Islet precursor cell (in vitro differentiated cells): Measurements from ENCODE around the gene KRT4.

ENCODE experiments used
- DNase-seq: peaks from one replicate; pipeline ENCODE4 v3.0.0-alpha.2; 2018

KRT4 gene

DNA sequence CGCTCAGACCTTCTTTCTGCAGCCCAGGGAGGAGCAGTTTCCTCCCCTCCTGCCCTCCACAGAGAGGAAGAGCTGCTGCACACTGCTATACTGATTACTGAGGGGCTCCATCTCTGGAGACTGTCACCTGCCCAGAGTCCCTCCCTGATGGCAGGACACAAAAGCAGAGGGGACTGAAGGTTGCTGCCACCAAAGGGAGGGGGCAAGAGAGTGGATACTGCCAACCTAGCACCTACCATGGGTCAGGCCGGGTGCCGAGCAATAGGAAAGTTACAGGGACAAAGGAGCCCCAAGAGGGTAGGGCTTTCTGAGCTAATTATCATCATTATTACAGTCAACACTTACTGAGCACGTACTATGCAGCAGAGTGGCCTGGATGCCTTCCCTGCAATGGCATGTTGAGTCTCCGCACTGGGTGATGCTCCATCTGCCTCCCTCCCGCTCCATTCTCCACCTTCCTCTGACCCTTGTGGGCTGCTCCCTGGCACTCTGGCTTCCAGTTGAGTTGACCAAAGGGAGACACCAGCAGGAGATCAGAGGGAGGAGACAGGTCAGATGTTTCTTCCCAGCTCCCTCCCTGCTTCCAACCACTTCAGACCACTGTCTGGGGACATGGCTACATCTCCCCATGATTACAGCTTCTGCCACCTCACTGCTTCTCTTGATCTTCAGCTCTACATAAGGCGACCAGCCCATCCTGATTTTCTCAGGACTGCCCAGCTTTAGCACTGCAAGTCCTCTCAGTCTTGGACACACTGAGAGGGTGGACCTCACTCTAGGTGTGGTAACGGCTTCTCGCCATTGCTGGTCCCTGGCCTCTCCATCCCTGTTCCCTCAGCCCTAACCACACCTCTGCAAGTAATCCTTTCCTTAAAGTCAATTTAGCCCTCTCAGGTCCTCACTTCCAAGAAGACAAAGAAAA, 22.8 kb upstream of the KRT4 start:
- DNase-seq = no peak

DNA sequence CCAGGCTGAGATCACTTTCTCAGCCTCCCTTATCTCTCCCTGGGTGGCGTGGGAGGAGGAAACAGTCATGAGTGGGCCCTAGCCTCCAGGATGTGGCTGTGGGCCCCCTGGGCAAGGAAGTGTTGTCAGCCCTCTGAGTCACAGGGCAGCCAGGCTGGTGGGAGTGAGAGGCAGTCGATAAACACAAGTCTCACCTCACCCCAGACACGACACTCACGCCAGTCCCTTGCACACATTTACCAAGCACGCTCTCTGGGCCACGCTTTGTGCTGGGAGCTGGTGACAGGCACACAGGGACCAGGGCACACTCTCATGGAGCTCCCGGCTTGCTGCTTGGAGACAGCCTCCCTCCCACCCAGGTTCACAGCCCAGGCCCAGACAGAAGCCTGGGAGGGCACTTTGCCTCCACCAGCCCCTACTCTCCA, 22.1 kb upstream of the KRT4 start:
- DNase-seq = peak; percentile 85

DNA sequence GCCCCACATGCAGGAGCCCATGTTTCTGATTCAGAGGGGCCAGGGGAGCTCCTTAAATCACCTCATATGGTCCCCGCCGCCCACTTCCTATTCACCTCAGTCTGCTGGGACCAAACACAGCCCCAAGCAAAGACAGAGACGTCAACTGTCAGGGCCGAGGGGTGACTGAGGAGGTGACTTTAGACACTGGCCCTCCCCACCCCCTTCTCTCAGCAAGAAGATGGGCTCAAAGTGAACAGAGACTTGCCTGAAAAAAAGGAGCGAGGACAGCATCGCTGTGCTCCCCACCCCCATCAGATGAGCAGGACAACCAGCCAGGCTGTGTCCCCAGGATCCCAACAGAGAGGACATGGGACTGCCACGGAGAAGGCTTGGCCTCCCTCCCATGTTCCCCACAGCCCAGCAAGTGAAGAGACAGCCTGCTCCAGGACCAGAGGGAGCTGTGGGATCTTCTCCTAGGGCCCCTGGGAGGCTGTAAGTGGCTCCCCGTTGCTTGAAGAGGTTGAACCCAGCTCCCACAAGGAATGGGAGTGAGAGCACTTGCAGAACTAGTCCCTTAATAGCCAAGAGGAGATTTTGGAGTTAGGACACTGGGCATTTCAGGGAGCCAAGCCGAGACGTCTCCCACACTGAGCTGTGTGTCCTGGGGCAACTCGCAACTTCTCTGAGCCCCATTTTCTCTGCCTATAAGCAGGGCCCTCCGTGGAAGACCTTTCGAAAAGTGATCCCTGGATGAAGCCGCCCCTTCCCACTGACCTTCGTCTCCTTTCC, 21.5 kb upstream of the KRT4 start:
- no peak for DNase-seq

DNA sequence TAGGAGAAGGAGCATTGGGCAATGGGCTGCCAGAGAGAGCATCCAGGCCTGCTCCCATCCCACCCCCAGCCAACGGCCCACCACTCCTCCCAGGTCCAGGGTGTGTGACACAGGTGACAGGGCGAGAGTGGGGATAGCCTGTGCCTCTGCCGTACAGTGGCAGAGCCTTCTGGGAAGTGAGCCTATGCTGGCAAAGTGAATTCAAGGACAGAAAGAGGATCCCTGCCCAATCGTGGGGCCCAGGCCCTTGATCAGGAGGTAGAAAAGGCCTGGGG, 20.7 kb upstream of the KRT4 start:
- no peak for DNase-seq

DNA sequence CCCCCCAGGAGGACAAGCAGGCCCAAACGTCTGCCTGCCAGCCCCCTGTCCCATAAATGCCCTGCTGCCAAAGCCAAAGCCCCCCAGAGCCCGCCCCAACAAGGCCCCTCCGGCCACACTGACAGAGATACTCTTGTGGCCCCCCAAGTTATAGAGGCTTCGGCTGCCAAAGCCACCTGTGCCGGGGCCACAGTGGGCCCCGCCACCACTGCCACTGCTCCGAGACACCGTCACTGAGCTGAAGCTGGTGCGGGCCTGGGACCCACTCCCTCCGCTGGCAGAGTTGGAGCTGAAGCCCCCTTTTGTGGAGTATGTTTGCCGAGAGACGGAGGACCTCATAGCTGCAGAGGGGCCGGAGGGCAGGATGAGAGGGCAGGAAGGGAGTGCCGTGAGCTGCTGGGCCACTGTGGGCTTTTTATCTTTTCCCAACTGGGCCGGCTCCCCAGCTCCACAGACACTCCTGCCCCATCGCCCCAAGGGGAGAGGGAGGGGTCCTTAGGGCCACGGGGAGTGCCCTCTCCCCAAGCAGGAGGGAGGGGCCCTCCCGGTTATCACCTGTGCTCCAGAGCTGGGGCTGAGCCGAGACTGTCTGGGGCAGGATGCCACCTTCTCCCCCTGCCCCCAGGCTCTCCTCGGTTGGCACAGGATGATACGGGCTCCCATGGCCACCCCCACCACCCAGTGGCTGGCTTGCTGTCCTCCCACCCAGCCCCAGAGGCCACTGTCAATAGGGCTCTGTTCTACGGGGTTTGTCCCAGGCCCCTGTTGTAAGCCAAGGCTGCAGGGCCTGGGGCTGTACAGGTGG, 20.2 kb upstream of the KRT4 start, which contains the start of gene KRT79:
Gene KRT79 (minus strand): TSS at position 390 of the 805 bp plus-strand sequence. CDS start 51 bp downstream, at position 339.
- DNase-seq = no peak

DNA sequence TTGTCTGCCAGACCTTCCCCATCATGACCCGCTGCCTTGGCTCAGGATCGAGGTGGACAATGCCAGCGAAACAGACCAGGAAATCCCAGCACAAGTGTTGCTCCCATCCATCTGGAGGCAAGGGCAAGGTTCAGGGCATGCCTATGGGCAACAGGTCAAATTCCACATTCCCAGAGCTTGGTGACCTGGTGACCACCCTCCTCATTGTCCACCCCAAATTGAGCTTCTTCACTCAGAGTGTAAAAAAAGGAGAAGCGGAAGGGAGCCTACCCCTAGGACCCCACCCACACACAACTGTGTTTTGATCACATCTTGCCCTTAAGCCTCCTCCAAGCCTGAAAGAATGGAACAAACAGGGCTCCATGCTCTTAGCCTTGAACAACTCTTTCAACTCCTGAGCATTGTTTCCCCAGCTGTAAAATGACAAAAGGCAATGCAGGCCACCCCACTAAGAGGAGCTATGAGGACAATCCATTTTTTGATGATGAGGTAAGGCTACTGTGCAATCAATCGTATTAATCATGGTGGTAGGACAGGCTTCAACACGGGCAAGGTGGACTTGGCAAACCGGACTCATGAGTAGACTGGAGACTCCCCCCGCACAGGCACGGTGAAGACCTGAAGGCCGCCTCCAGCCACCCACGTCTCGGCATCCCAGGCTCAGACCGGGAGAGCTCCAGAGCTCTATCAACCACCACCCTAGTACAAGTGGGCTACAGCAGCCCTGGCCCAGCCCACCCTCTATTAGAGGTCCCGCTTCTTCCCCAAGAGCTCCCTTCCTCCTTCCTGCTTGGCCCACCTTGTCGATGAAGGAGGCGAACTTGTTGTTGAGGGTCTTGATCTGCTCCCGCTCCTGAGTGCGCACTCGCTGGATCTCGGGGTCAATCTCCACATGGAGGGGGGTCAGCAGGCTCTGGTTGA, 19.3 kb upstream of the KRT4 start:
- no peak for DNase-seq

DNA sequence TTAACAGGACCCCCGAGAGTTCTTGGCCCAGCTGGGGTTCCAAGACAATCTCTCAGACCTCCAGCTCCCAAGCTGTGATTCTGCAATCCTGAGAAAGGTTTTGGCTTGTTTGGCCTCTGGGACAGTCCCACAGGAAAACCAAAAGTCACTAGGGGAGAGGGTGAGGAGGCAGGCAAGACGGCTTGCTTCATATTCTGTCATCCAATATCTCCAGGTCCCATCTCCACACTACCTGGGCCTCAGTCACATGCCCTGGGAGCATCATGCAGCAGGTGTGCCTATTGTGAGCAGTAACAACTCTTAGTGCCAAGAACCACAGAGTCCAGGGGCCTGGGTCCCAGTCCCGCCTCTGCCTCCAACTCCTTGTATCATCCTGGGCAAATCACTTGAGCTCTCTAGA, 18.5 kb upstream of the KRT4 start:
- DNase-seq = no peak

DNA sequence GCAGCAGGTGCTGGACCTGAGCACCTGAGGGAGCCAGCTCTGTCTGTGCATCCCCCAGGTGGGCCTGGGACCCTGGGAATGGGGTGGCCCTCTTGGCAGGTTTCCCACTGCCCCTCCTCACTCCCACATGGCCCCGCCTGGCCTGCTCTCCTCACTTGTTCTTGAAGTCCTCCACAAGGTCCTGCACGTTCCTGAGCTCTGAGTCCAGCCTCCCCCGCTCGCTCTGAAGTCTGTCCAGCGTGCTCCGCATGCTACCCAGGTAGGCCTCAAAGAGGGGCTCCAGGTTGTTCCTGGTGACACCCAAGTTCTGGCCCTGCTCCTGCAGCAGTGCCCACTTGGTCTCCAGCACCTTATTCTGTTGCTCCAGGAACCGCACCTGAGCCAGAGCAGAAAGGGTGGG, 17.3 kb upstream of the KRT4 start:
- no peak for DNase-seq

DNA sequence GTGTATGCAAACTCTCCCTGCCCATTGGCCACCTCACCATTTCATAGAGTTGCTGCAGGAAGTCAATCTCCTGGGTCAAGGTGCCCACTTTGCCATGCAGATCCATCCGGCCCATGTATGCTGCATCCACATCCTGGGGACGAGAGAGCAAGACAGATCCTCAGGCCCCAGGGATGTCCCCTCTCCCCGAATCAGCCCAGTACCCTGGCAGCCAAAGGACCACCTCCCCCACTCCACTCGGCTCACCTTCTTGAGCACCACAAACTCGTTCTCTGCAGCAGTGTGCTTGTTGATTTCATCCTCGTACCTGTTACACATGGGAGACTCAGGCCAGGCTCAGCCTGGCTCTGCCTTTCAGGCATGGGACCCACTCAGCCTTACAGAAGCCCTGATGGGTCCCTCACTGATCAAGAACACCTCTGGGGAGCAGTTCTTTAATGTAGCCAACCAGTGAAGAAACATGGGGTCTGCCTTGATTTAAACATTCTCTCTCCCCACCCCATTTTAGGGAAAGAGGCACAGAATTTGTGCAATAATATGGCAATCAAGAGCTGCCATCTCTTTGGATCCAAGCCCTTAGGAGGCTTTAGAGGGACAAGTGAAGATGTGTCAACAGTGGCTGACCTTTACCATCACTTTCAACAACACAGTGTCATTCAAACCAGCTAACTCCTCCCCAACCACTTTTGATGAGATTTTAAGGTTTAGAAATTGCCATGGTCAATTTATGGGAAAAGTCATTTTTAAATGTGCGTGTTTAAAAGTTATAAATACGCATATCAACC, 16.3 kb upstream of the KRT4 start:
- DNase-seq = no peak

DNA sequence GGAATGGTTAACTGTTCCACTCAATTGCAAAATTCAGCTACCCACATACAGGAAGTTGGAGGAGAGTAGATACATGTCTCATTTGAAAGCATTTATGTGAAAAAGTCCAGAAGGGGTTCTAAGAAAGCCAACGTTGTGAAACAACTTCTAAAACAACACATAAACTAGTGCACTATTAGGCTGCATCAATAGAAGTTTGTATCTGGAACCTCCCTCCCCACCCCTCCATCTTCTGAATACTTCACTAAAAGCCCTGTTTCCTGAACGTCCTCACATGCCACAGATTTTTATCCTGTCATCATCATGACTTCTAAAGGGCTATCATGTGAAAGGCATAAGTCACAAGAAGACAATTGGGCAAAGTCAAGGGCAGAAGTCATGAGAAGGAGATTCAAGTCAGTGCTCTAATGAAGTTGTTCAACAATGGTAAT, 14.7 kb upstream of the KRT4 start:
- DNase-seq = no peak

DNA sequence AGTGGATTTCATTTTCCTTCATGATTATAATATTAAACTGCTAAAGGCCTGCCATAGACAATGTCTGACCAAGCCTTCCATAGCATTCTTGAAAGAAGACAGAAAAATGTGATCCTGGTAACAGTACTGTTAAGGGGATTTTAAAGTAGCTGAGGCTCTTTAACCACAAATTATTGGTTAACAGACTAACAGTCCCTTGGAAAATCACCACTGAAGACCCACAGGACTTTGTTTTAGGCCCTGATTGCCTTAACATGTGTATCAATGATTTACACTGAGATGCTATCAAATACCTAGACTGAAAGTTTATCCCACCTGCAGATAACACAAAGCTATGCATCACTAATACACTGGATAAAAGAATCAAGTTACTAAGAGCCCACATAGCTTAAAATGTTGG, 14.2 kb upstream of the KRT4 start:
- no peak for DNase-seq

DNA sequence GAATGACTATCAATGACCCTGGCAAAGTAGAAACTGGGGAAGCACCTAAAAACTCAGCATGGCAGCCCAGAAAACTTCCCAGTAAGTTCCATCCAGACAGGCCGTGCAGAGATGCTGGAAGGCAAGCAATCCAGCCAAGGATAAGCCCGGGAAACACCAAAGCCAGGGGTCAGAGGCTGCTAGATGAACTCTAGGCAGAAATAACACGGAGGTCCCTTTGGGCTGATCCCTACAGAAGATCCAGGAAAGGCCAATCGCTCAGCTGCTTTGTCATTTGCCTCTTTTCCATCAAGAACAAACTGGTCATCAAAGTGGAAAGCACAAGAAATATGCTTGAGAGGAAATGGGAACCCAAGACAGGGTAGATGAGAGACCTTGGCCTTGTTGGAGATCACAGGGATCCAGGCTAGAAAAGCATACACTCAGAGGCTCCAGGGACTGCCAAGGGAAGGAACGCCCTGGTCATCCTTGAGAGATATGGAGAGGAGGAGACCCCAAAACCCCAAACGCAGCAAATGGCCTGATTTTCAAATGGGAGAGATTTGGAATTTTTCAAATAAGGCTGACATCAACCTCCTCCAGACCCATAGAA, 13.7 kb upstream of the KRT4 start:
- no peak for DNase-seq

DNA sequence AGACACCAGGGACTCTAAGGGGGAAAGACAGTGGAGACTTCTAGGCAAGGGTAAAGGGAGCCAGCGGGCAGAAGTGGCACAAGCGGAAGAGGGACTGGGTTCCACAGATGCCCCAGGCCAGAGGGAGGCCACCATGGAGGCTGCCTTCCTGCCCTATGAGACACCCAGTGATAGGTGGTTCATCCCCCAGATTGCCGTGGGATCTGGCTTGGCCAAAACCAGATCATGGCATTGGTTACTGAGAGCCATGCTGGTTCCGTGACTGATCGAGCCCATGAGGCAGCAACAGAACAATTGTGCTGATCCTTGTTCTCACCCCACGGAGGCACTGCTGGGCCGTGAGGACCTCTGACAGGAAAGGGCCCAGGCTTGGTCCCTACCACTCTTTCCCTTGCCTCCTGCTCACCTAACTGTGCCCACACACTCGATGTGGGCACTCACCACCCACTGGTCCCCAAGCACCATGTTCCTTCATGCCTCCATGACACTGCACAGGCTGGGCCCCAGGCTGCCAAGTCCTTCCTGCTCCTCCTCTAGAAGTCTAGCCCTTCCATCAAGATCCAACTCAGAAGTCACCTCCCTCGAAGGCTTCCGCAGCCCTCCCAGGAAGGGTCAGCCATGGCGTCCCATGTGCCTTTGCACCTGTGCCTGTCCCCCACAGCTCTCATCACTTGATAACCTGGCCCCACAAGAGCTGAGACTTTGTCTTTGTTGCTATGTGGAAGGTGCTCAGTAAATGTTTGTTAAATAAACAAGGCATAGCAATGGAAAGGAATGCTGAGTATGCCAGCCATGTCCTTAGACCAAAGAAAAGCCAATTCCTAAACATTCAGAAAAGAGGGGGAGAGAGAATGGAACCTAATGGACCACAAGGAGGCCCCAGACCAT, 12.9 kb upstream of the KRT4 start:
- DNase-seq = no peak

DNA sequence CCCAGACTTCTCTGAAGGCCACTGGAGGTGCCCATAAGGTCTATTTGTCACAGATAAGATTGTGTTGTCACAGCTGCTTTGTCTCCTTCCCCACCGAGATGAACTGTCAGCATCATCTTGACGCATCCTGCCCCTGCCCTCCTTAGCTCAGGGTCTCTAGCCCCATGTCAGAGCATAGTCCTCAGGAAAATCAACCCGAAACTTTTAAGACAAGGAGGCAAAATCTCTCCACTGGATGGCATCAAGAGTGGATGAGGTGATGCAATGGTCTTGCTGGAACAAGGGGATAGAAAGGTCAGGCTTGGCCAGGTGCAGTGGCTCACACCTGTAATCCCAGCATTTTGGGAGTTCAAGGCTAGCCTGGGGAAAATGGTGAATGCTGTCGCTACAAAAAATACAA, 12.0 kb upstream of the KRT4 start:
- DNase-seq = no peak

DNA sequence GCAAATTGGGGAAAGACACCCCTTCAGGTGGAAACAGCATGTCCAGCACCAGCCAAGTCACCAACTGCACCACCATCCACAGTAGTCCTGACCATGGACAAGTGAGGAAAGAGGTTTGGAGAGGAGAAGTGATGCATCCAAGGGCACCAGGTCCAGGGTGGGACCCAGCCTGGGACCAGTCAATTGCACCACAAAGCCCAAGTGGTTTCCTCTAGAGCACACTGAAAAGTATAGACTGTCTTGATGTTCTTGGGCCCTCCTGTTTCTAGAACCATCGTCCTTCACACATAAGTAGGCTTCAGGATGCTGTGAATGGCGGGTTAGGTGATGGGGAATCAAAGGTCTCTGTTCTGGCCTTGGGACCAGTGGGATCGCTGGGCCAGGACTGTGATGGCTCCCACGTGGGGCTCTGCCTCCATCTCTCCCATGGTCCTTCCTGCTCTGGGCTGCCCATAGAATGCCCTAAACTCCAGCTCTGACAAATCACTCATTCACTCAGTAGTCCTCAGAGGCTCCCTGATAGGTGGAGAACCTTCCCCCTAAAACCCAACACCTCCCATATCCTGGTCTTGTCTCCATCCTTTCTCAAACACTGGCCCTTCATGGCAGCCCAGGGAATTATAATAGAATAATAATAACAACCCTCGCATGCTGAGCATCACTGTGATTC, 11.0 kb upstream of the KRT4 start:
- DNase-seq = no peak

DNA sequence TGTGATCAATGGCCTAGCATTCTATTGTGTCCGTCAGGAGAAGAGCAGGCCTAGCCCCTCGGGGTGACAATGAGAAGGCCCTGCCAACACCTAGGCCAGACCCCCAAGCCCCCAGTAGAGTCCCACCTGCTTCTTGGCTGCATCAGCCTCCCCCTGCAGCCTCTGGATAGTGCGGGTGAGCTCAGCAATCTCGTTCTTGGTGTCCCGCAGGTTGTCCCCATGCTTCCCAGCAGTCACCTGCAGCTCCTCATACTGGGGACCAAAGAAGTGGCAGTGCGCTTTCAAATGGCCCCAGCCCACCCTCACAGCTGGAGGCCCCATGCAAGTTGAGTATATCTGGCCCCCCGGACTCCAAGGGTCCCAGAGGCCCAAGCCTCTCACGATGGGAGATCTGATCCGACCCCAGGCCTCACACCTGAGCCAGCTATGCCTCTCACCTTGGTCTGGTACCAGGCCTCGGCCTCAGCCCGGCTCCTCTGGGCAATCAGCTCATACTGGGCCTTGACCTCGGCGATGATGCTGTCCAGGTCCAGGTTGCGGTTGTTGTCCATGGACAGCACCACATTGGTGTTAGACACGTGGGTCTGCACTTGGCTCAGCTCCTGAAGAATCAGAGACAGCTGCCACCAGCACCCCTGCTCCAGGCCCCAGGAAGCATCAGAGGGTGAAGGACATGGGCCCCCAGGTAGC, 10.0 kb upstream of the KRT4 start:
- DNase-seq = no peak

DNA sequence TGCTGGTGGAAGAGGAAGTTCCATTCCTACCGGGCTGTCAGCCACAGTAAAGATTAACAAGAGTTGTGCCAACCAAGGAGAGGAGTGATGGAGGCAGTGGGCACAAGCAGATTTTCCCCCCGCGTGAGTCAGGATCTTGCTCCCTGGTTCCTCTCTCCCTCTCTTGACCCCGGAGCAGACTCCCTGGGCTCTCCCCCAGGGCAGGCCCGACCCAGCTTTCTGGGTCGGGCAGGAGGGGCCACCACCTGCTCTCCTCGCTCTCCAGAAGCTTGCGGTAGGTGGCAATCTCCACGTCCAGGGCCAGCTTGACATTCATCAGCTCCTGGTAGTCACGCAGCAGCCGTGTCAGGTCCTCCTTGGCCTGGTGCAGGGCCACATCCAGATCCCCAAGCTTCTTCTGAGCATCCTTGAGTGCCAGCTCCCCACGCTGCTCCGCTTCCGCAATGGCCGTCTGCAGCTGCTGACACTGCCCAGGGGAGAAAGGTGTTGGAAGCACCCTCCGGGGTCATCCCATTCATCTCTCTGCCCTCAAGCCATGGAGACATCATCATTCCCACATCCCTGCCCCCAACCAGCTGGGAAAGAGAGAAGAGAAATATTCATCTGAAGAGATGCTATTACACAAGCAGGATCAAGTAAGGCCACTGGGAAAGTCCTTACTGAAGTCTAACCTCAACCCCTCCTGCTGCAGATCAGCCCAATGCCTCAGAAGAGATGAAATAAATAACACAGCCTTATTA, 9.0 kb upstream of the KRT4 start:
- DNase-seq = no peak
